Body of pancreas (tissue), 4 donors: ENCODE results near the gene LTBP3.
"Not testable (repeated sequence)": the region's sequence is repeated elsewhere in the genome, so short reads cannot be mapped to it uniquely, and the experiment has no call there.

ENCODE experiments used
- POLR2A ChIP-seq, 3 donors: fragments of 450-650 bp; IDR thresholded peaks; one replicate each; pipeline ENCODE4 v1.6.1; 2016; ENCODE audit warnings: antibody characterized with exemption in 3 of 3, mild to moderate bottlenecking in 2 of 3
- TF ChIP-seq, protein P1 (sequence below), 7 experiments: fragments of 450-650 bp in 4 of 7; fragments of 200-600 bp in 3 of 7; sonication (generic) in 3 of 7; IDR thresholded peaks; one replicate each; pipeline ENCODE4 v1.5.1; 2016 to 2019; ENCODE audit warnings: antibody characterized with exemption in 7 of 7

DNA sequence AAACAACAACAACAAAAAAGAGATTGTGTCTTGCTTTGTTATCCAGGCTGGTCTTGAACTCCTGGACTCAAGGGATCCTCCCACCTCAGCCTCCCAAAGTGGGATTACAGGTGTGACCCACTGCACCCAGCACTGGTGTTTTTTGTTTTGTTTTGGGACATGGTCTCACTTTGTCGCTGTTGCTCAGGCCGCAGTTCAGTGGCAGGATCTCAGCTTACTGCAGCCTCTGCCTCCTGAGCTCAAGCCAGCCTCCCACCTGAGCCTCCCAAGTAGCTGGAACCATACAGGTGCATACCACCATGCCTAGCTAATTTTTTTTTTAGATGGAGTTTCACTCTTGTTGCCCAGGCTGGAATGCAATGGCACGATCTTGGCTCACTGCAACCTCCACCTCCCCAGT is 45.8 kb downstream of the LTBP3 start:
- TF ChIP-seq, protein P1, sequence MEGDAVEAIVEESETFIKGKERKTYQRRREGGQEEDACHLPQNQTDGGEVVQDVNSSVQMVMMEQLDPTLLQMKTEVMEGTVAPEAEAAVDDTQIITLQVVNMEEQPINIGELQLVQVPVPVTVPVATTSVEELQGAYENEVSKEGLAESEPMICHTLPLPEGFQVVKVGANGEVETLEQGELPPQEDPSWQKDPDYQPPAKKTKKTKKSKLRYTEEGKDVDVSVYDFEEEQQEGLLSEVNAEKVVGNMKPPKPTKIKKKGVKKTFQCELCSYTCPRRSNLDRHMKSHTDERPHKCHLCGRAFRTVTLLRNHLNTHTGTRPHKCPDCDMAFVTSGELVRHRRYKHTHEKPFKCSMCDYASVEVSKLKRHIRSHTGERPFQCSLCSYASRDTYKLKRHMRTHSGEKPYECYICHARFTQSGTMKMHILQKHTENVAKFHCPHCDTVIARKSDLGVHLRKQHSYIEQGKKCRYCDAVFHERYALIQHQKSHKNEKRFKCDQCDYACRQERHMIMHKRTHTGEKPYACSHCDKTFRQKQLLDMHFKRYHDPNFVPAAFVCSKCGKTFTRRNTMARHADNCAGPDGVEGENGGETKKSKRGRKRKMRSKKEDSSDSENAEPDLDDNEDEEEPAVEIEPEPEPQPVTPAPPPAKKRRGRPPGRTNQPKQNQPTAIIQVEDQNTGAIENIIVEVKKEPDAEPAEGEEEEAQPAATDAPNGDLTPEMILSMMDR (IDR thresholded peaks at IDR 0.05), result not testable (repeated sequence)
- not testable (repeated sequence) for TF ChIP-seq POLR2A (IDR thresholded peaks at IDR 0.05)
